Glomerular visceral epithelial cell (primary cell): ENCODE results near the gene USP10.
"Not testable (repeated sequence)": the region's sequence is repeated elsewhere in the genome, so short reads cannot be mapped to it uniquely, and the experiment has no call there.

Experiments used
- DNase-seq: peaks from one replicate; pipeline ENCODE4 v3.0.0-alpha.2; 2016; ENCODE audit errors: extremely low spot score

The USP10 gene

GRCh38 chr16:84672276-84673202 is 27.3 kb upstream of the USP10 start:
- peak; percentile 65 for DNase-seq

GRCh38 chr16:84673203-84673535 is 26.6 kb upstream of the USP10 start:
- peak; percentile 24 for DNase-seq

GRCh38 chr16:84673561-84673960 is 26.2 kb upstream of the USP10 start:
- no peak for DNase-seq

GRCh38 chr16:84675423-84675822 is 24.4 kb upstream of the USP10 start:
- DNase-seq, result no peak

- no peak for DNase-seq
Observed at GRCh38 chr16:84675884-84676283, 23.9 kb upstream of the USP10 start.

GRCh38 chr16:84677017-84677803 is 22.6 kb upstream of the USP10 start:
- no peak for DNase-seq

GRCh38 chr16:84677849-84678248 is 22.0 kb upstream of the USP10 start:
- DNase-seq, result no peak

GRCh38 chr16:84678541-84678940 is 21.3 kb upstream of the USP10 start:
- DNase-seq, result peak; percentile 28

- no peak for DNase-seq
Observed at GRCh38 chr16:84680165-84680842, 19.5 kb upstream of the USP10 start.

- no peak for DNase-seq
Observed at GRCh38 chr16:84680843-84681629, 18.8 kb upstream of the USP10 start.

- no peak for DNase-seq
Observed at GRCh38 chr16:84683691-84684591, 15.9 kb upstream of the USP10 start.

GRCh38 chr16:84684592-84684965 is 15.2 kb upstream of the USP10 start:
- no peak for DNase-seq

GRCh38 chr16:84685210-84685609 is 14.6 kb upstream of the USP10 start:
- no peak for DNase-seq

GRCh38 chr16:84686707-84687298 is 13.0 kb upstream of the USP10 start:
- DNase-seq, result no peak

GRCh38 chr16:84687715-84688114 is 12.1 kb upstream of the USP10 start:
- DNase-seq, result peak; percentile 93

GRCh38 chr16:84688163-84688562 is 11.6 kb upstream of the USP10 start:
- DNase-seq, result not testable (repeated sequence)

GRCh38 chr16:84689111-84689510 is 10.7 kb upstream of the USP10 start:
- peak; percentile 76 for DNase-seq

- DNase-seq, result no peak
Observed at GRCh38 chr16:84690088-84690819, 9.5 kb upstream of the USP10 start.

GRCh38 chr16:84692451-84693214 is 7.2 kb upstream of the USP10 start:
- DNase-seq, result no peak
